TTC549 (cell line): Measurements from ENCODE around the gene DNM1L.

Experiments
- FAIRE-seq: peaks from 2 replicates; lab custom pipeline; 2012; peaks lifted over from hg19 to GRCh38; lab: Jason Lieb, UNC

The DNM1L gene

GRCh38 chr12:32756476-32757066 is 77.5 kb downstream of the DNM1L start:
- no peak for FAIRE-seq

GRCh38 chr12:32757157-32757556 is 78.1 kb downstream of the DNM1L start:
- no peak for FAIRE-seq

- no peak for FAIRE-seq
Measured at GRCh38 chr12:32761716-32762115, 82.6 kb downstream of the DNM1L start.

- no peak for FAIRE-seq
Measured at GRCh38 chr12:32765906-32766305, 86.8 kb downstream of the DNM1L start.

- no peak for FAIRE-seq
Measured at GRCh38 chr12:32768518-32768917, 89.4 kb downstream of the DNM1L start.

GRCh38 chr12:32770141-32770540 is 91.0 kb downstream of the DNM1L start:
- no peak for FAIRE-seq

GRCh38 chr12:32773691-32774090 is 94.6 kb downstream of the DNM1L start:
- FAIRE-seq, result no peak

- FAIRE-seq, result no peak
Measured at GRCh38 chr12:32776258-32776657, 97.2 kb downstream of the DNM1L start.

- FAIRE-seq, result no peak
Measured at GRCh38 chr12:32777159-32777558, 98.1 kb downstream of the DNM1L start.

GRCh38 chr12:32777691-32778175 is 98.6 kb downstream of the DNM1L start:
- no peak for FAIRE-seq

- no peak for FAIRE-seq
Measured at GRCh38 chr12:32780071-32780470, 101.0 kb downstream of the DNM1L start.

GRCh38 chr12:32783029-32783428 is 103.9 kb downstream of the DNM1L start:
- FAIRE-seq, result no peak

GRCh38 chr12:32785557-32785956 is 106.5 kb downstream of the DNM1L start:
- FAIRE-seq, result no peak

GRCh38 chr12:32788405-32788804 is 109.3 kb downstream of the DNM1L start:
- no peak for FAIRE-seq

- FAIRE-seq, result no peak
Measured at GRCh38 chr12:32789446-32789845, 110.3 kb downstream of the DNM1L start.

GRCh38 chr12:32789916-32790315 is 110.8 kb downstream of the DNM1L start:
- FAIRE-seq, result no peak

GRCh38 chr12:32794281-32794680 is 115.2 kb downstream of the DNM1L start:
- FAIRE-seq, result no peak
